NT2/D1 (cell line): ENCODE results near the gene GNG7.

Experiments
- YY1 ChIP-seq: IDR thresholded peaks from 2 replicates; pipeline ENCODE4 v1.6.1; 2011; ENCODE audit not compliant: insufficient read length, insufficient read depth
- ZNF274 ChIP-seq: IDR thresholded peaks from 2 replicates; pipeline ENCODE4 v1.6.1; 2011; ENCODE audit warnings: mild to moderate bottlenecking, low read depth, low read length

DNA sequence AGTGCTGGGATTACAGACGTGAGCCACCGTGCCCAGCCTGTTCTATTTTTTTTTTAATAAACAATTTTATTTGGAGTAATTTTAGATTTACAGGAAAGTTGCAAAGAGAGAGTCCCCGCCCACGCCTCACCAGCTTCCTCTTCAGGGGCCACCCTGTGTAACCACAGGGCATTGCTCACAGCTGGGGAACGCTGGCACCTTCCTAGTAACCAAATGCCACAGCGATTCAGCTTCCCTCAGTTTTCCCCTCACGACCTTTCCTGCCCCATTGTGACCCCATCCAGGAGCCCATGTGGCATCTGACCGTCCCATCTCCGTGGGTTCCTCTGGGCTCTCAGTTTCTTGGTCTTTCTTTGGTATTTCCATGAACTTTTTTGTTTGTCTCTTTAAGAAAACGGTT, 83.9 kb downstream of the GNG7 start:
- no peak for TF ChIP-seq ZNF274
- TF ChIP-seq YY1: no peak
